ENCODE data around the gene SPCS1. TPM values are rescaled to one million over a fixed set of nuclear protein-coding genes. Genes with fewer than 3 reads are reported as not detected.

SPCS1 gene
- total RNA-seq, 4 donors from 2014 or later, result 80.4 to 134 (median 101) TPM

DNA sequence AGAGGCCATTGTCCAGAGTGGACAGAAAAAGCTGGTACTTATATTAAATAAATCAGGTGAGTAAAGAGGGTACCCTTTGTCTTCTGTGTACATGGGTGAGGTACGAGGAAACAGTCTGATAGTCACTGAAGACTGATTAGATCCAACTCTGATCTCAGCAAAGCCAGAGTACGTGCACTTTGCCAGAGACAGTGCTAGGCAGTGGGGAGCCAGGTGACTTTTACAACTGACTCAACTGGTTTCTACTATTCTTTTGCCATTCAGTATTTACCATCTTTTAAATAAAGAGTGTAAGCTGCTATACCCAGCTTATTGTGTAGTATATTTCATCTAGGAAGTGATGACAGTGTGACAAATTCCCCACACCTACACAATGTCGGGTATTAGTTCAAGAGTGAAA lies 16.8 kb upstream of the SPCS1 start:
- no peak overlapping the region for H3K4me3 ChIP-seq (ENCODE audit: low read depth, poor library complexity, severe bottlenecking)
- intact Hi-C loops (cut with DNase I; ENCODE audit: low total_unique reads), result loop anchor here (10.0 kb wide), 1 partner anchor 234 kb away; the partner anchor contains the start of genes NISCH and TNNC1
- TF ChIP-seq CTCF (IDR thresholded peaks at IDR 0.05) (no peak), POLR2A (IDR thresholded peaks at IDR 0.05) (no peak)
- no peak for DNase-seq (ENCODE audit: low spot score in 2 of 2)
- 73 to 79% methylated on average over 3 of the region's 3 CpGs for WGBS, 2 donors

GRCh38 chr3:52690560-52690959 lies 15.3 kb upstream of the SPCS1 start:
- H3K4me3 ChIP-seq (ENCODE audit: low read depth, poor library complexity, severe bottlenecking), result no peak overlapping the region
- 83 to 92% methylated on average over 2 of the region's 2 CpGs for WGBS, 2 donors

DNA sequence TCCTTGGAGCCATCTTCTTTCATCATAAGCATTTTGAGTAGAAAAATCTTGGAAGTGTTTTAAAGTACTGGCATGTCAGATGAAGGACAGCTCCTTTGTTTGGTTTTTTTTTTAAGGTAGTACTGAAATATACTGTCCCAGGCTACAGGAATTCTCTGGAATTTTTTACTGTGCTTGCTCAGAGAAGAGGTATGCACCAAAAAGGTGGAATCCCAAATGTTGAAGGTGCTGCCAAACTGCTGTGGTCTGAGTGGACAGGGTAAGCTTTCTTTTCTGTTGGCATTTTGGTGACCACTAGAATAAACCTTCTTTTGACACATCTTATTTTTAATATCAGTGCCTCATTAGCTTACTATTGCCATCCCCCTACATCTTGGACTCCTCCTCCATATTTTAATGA lies 12.8 kb upstream of the SPCS1 start:
- intact Hi-C loops (cut with DNase I; ENCODE audit: low total_unique reads), result no loop called here
- no peak overlapping the region for H3K4me3 ChIP-seq (ENCODE audit: low read depth, poor library complexity, severe bottlenecking)
- TF ChIP-seq CTCF (IDR thresholded peaks at IDR 0.05) (no peak), POLR2A (IDR thresholded peaks at IDR 0.05) (no peak)
- DNase-seq (ENCODE audit: low spot score in 2 of 2), result no peak

More at GRCh38 chr3:52690560-52690959, 15.3 kb upstream of the SPCS1 start:
- TF ChIP-seq POLR2A (IDR thresholded peaks at IDR 0.05), result no peak
- no peak for DNase-seq (ENCODE audit: low spot score in 2 of 2)
- intact Hi-C loops (cut with DNase I; ENCODE audit: low total_unique reads), result no loop called here

GRCh38 chr3:52694528-52695189 lies 11.2 kb upstream of the SPCS1 start:
- intact Hi-C loops (cut with DNase I; ENCODE audit: low total_unique reads), result no loop called here

DNA sequence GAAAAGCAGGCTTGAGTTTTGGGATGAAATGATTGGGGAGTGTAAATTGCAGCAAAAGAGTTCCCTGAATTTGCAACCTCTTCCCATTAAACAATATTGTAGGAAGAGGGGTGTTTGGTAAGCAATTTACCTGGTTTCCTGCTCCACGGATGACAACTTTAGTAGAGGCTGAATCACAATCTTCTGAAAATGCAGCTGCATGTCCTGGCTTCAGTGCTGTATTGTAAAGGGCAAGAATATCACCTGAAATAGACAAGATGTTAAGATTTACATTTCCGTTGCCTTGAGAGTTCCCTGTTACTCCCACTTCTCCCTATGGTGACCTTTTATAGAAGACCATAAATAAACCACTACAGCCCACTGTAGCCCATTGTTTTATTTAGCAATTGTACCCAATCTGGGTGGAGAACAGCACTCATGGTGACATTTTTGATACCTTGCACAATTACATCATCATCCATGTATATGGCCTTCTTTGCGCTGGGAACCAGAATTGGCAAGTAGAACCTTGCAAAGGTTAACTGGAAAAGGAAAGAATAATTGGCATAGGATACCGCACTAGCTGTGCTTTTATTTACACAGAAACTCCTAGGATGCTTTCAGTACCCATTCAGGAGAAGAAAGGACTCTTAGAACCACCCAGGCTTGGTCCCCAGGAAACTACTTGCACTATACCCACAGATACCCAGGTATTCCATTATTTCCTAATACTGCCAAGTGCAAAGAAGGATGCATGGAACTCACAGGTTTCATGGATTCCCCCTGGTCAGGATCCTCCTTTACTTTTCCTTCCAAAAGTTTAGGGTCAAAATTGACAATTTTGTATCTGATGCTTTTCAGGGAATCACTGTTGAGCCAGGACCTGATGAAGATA lies 9.9 kb upstream of the SPCS1 start:
- no peak overlapping the region for H3K4me3 ChIP-seq (ENCODE audit: low read depth, poor library complexity, severe bottlenecking)
- DNase-seq (ENCODE audit: low spot score in 2 of 2), result no peak
- intact Hi-C loops (cut with DNase I; ENCODE audit: low total_unique reads), result no loop called here
- no peak for TF ChIP-seq CTCF (IDR thresholded peaks at IDR 0.05)
- TF ChIP-seq POLR2A (IDR thresholded peaks at IDR 0.05), result no peak
- 83 to 84% methylated on average over 4 of the region's 4 CpGs for WGBS, 2 donors

More at GRCh38 chr3:52694528-52695189, 11.2 kb upstream of the SPCS1 start:
- H3K4me3 ChIP-seq (ENCODE audit: low read depth, poor library complexity, severe bottlenecking), result no peak overlapping the region
- DNase-seq (ENCODE audit: low spot score in 2 of 2), result no peak
- WGBS, 2 donors, result 81 to 84% methylated on average over 7 of the region's 7 CpGs
- TF ChIP-seq CTCF (IDR thresholded peaks at IDR 0.05), result no peak
- TF ChIP-seq POLR2A (IDR thresholded peaks at IDR 0.05), result no peak

All from lower leg skin (tissue), 4 donors.